CD4-positive, alpha-beta T cell treated with Interleukin-6 at 100 ng/mL for 8 hours (primary cell): ENCODE data around the gene MIAT.
"Not testable (repeated sequence)": the region's sequence is repeated elsewhere in the genome, so short reads cannot be mapped to it uniquely, and the experiment has no call there.

Source experiments
- DNase-seq: peaks from one replicate; pipeline ENCODE4 v3.0.0-alpha.2; 2020; ENCODE audit warnings: mixed read lengths, low spot score

The MIAT gene

DNA sequence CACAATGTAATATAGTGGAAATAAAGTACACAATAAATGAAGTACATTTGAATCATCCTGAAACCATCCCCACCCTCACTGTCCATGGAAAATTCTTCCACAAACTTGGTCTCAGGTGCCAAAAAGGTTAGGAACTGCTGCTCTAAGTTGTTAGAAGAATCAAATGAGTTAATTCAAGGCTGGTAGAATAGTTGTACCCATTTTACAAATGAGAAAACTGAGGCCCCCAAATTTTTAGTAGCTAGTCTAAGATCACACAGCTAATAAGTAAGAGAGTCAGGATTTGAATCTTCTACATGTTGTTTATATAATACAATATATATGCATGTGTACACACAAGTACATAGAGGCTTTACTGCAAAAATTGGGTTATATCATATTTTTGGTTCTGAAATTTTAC, 43.1 kb downstream of the MIAT start:
- no peak for DNase-seq

DNA sequence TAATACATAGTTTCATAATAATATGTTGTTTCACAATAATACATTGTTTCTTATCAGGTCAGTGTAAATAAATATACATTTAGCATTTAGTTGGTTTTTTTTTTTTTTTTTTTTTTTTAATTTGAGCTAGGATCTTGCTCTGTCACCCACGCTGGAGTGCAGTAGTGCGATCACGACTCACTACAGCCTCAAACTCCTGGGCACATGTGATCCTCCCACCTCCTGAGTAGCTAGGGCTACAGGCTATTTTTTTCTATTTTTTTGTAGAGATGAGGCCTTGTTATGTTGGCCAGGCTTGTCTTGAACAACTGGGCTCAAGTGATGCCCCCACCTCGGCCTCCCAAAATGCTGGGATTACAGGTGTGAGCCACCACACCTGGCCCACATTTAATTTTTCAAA, 43.5 kb downstream of the MIAT start:
- DNase-seq, result no peak

DNA sequence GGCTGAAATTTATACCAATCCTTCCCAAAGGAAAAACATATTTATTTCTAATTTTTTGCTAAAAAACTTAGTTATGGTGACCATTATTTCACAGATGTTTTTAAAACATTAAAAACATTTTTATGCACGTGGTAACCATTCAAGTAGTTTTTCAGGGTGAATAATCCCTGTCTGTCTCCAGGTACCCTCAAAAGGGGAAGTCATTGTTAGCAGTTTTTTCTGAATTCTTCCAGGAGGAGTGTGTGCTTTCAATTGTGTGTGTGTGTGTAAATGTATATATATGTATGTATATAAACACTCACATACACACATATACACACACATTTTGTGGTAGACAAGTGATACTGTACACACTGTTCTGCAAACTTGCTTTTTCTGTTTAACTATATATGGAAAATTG, 43.9 kb downstream of the MIAT start:
- DNase-seq, result no peak

DNA sequence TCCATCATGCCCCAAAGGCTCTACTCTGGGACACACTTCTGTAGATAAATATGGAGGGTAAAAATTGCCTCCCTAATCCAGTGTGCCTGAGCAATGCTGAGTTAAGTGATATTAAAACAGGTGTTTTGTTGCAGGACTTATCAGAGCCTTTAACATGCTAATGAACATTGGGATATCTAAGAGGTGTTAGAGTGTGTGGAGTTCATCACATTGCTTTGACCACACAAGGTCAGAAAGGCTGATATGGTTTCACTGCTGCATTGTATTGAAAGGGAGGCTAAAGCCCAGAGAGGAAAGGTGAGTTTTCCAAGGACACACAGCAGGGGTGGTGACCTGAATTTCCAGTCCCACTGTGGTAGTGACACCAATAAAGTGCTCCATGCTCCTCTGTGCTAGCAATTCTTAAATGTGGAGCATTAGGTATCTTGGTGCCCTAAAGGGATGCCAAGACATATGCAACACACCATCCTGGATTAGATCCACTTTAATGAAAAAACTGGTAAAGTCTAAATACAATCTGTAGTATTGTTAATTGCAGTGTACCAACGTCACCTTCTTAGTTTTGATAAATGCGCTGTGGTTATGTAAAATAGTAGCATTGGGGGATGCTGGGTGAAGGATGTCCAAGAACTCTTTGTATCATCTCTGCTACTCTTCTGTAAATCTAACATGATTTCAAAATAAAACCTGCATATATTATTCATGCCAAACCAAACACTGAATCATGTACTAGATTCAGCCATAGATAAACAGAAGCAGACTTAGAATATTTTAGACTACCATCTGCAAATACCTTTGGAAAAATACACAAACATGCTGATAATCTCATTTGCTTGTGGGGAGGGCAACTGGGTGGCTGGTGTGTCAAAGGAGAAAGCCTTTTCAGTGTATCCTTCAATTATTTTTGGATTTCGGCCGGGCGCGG, 45.8 kb downstream of the MIAT start:
- no peak for DNase-seq

DNA sequence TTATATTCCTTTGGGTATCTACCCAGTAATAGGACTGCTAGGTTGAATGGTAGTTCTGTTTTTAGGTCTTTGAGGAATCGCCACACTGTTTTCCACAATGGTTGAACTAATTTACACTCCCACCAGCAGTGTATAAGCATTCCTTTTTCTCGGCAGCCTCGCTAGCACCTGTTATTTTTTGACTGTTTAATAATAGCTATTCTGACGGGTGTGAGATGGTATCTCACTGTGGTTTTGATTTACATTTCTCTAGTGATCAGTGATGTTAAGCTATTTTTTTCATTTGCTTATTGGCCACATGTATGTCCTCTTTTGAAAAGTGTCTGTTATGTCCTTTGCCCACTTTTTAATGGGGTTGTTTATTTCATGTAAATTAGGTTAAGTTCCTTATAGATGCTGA, 48.0 kb downstream of the MIAT start:
- not testable (repeated sequence) for DNase-seq

DNA sequence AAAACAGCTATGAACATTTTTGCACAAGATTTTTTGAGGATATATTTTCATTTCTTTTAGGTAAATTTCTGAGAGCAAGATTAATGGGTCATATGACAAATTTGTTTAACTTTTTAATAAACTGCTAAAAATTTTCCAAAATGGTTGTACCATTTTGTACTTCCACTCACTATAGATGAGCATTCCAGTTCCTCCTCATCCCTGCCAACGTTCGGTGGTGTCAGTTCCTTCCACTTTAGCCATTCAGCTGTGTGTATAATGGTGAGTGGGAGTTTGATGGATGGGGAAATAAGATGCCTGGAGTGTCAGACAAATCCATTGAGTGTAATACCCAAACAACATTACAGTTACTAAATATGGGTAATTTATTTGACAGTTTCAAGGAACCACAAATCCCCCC, 49.7 kb downstream of the MIAT start:
- no peak for DNase-seq

DNA sequence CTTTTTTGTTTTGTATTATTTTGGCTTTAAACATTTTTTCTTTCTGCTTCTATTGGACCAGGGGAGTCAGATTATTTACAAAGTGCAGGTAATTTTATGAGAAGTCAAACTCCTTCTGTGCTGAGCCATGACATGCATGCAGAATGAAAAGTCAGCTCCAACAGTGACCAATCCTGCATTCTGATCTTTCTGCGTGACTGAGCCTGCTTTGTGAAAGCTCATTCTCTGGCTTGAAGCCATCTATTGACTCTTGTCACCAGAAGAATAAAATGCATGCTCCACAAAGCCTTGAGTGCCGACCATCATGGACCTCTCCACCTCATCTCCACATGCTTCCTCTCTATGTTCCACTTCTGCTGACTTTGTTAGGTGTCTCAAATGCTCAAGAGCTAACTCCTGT, 50.2 kb downstream of the MIAT start:
- no peak for DNase-seq

DNA sequence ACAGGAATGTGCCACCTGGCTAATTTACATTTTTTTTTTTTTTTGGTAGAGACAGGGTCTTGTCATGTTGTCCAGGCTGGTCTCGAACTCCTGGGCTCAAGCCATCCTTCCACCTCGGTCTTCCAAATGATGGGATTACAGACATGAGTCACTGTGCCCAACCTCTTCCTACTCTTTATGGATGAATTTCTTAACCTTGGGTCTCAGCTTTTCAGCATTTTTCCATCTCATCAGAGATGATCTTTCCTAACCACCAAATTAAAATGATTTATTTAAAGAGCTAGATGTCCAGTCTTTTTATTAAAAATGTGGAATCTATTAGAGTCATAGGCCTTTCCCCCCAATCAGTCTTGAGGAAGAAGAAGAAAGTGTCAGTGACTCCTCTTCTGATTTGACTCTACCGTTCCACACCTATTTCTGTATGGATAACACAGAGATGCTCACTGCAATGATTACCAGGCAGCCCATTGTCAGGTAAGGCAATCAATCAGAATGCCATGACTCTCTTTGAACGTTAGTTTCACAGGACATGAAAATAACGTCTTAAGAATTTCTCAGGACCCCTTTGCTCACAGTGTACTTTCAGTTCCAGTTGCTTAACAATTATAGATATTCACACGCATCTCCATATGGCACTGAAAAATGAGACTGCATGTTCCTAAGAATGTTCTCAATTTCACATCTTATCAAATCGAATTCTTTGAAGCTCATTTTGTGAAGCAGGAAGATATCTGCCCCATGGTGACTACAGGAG, 51.0 kb downstream of the MIAT start:
- DNase-seq, result no peak

DNA sequence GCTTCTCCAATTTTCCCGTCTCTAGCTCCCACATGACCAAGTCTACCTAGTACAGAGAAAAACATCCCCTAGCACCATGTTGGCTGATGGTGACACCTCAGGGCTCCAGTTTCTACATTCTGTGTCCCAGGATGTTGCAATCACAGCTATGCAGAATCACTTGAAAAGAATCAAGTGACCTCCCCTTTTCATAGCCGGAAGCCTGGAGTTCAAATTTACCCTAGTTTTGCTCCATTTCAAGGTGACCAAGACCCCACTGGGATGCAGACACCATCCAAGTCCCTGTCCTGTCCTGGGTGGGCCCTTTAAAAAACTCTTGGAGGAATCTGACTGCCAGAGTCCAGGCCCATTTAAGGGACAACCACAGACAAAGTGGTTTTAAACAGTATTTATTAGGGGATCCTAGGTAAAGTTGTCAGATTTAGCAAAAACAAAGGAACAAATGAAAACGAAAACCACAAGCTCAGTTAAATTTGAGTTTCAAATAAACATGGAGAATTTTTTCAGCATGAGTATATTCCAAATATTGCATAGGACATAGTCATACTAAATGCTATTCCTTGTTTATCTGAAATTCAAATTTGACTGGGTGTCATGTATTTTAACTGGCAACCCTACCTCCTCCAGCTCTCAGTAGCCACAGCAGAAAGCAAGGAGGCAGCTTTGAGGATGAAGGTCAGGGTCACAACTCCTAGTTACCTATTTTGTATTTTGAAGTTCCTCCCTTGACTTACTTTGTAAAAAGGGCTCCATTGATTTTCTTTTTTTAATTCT, 52.4 kb downstream of the MIAT start:
- DNase-seq, result no peak

DNA sequence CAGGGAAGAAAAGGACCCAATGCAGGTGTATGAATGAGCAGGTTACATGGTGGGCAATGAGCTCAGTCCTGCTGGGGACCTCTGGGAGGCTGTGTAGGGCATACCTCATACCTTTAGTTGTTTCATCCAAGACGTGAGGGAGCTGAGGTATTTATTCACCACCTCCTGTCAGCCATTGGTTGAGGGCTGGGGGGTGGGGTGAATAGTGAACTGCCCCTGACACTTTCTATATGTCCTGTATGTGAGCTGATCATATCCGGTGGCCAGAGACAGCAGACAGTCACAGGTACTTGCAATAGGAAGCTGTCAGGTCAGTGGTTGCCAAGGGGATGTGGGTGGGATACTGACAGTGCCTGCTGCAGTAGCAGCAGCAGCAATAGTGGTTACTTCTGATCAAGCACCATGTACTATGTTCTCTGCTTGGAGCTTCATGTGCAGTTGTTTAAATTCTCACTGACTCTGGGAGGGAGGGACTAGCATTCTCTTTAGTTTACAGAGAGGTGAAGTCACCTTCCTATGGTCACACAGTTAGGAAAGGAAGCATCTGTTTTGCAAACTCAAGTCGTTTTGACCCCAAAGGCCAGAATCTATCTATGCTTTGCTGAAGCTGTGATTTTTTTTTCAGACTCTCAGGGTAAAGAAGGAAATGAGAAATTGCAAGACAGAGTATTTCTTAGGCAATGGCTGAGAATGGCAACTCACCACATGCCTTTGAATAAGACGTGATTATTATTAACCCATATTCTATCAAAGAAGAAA, 54.0 kb downstream of the MIAT start:
- no peak for DNase-seq

DNA sequence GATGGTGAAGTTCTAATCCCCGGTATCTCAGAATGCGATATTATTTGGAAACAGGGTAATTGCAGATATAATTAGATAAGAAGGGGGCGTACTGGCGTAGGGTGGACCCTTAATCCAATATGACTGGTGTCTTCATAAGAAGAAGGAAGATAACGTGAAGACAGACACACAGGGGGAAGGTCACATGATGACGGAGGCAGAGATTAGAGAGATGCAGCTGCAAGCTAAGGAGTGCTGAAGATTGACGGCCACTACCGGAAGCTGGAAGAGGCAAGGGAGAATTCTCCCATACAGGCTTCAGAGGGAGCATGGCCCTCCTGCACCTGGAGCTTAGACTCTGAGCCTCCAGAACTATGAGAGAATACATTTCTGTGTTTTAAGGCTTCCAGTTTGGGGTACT, 54.8 kb downstream of the MIAT start:
- DNase-seq, result no peak

DNA sequence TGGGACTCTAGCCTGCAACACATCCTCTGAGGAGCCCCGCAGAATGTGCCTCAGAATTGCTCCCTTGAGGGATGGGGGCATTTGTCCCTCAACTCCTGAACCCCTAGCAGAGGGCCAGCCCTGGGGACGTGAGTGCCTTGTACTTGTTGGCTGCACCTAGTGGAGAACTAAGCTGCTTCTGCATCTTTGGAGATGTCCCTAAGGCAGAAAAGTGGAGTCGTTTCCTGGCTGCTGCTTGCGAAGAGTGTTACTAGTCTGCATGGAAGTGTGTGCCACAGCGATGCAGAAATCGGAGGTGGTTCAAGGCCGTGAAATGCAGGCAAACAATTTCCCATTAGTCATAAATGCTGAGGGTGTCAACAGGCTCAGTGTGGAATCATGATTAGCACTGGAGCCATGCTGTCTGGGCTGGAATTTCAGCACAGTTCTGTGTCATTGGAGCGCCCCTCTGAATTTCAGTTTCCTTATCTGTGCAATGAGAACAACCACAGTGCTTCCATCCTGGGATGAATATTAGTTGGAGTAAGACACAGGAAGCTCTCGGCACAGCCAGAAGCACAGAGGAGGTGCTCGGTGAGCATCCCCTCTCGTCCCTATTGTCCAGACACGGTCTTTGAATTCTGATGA, 56.5 kb downstream of the MIAT start:
- no peak for DNase-seq

DNA sequence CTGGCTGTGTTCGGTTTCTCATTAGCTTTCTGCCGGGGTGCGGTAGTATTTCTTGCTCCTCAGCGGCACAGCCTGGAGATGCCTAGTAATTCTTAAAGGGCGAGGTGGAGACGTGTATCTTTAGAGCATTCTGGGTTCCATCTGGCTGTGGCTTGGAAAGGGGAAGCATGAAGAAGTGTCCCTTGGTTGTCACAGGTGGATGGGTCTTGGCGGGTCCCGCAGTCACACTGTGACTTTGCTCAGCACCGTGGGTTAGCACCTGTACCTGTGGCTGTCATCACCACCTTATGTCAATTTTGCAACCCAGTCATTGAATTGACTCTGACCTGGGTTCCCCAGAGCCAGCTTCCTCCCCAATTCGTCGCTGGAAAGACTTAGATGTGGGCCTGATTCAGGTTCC, 57.6 kb downstream of the MIAT start:
- no peak for DNase-seq

DNA sequence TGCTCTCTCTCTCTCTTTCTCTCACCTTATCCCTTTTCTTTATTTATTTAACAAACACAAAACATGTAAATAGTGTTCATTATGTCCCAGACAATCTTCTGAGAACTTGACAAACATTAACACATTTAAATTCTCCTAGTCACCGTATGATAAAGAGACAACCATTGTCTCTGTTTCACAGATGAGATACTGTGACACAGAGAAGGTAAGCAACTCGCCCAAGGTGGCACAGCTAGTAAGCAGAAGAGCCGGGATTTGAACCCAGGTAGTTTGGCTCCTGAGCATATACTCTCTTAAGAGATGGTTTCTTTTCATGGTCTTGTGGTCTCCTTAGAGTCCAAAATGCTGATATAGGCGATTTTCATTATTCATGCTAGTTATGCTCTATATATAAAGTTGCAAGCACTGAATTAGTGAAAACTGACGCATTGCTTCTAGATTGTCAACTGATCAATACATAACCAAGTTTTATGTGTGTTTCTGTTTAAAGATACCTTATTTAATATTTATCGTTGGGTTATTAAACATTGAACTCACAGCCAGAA, 58.1 kb downstream of the MIAT start:
- DNase-seq, result no peak

DNA sequence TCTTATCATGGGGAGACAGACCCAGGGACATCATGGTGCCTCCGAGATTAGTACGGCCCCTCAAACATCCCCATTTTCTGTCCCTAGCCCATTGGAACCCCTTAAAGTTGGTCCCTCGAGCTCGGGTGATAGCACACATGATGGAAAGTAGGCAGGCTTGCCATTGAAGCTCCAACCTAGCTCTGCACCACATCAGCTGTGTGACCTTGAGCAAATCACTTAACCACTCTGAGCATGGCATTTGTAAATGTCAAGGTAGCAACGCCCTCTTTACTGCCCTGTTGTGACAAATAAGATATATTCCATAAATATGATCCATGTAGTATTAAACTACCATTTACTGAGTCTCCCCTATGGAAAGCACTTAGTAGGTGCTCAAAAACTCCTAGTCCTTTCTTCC, 61.1 kb downstream of the MIAT start:
- DNase-seq, result no peak

DNA sequence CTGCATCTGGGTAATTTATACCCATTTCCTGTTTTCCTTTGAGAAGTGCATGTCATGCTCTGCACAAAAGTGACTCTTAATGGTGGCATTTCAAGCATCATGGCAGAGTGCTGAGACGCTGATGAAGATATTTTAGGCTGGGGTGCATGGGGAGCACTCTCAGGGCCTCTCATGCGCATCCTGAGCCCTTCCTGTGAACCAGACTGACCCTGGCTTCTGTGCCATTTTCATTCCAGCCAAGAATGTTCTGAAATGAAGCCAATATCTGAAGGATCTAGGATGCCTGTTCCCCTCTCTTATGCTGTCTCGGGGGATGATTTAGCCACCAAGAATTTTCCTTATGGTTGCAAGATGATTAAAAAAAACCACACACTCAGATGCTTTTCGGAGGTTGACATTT, 61.5 kb downstream of the MIAT start:
- no peak for DNase-seq

DNA sequence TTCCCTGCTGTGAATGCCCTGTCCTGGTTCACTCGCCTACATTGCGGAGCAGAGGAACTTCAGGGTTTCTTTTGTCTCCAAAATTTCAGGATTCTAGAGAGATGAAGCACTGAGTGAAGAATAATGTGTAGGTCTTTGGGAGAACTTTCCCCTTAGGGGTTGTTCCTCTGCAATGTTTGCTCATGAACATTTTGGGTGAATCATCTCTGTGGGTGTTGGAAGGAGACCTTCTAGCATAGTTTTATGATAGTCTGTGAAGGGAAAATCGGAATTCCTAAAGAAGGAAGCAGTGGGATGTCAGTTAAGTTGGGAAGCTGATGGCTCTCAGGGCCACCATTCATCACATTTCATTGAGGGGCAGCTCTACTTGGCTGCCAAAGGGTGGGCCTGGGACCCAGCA, 64.8 kb downstream of the MIAT start:
- no peak for DNase-seq

DNA sequence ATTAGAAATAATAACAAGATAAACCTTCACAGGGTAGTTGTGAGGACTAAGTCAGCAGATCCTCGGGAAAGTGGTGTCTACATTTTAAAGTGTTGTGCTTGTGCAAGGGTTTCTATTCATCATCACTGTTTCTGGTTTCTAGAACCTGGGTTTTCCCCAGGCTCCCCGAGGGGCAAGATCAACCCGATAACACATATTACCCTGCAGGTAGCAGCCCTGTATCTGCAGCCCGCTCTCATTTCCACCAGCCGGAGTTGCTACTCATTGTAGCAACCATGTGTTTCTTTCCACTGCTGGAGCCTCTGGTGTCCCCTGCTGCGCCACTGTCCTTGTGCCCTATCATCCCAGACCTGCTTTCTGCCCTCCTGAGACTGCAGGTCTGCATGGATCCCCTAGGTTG, 67.0 kb downstream of the MIAT start:
- no peak for DNase-seq

DNA sequence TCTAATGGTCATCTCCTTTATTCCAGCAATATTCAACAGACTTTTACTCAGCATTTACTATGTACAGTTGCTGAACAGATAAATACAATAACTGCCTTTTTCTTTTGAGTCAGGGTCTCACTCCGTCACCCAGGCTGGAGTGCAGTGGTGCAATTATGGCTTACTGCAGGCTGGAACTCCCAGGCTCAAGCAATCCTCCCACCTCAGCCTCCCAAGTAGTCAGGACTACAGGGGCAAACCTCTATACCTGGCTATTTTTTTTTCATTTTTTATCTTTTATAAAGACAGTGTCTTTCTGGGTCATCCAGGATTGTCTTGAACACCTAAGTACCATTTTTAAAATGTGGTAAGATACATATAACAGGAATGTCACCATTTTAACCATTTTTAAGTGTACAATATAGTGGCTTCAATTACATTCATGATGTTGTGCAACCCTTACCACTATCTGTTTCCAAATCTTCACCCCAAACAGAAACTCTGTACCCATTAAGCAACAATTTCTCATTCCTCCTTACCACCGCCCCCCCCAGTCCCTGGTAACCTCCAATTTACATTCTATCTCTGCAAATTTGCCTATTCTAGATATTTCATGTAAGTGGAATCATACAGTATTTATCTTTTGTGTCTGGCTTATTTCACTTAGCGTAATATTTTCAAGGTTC, 67.8 kb downstream of the MIAT start:
- DNase-seq, result no peak
